Measurements from ENCODE around the gene MARCHF5.

MARCHF5 gene

GRCh38 chr10:92304061-92304460 lies 13.1 kb downstream of the MARCHF5 start:
- TF ChIP-seq, protein P1, sequence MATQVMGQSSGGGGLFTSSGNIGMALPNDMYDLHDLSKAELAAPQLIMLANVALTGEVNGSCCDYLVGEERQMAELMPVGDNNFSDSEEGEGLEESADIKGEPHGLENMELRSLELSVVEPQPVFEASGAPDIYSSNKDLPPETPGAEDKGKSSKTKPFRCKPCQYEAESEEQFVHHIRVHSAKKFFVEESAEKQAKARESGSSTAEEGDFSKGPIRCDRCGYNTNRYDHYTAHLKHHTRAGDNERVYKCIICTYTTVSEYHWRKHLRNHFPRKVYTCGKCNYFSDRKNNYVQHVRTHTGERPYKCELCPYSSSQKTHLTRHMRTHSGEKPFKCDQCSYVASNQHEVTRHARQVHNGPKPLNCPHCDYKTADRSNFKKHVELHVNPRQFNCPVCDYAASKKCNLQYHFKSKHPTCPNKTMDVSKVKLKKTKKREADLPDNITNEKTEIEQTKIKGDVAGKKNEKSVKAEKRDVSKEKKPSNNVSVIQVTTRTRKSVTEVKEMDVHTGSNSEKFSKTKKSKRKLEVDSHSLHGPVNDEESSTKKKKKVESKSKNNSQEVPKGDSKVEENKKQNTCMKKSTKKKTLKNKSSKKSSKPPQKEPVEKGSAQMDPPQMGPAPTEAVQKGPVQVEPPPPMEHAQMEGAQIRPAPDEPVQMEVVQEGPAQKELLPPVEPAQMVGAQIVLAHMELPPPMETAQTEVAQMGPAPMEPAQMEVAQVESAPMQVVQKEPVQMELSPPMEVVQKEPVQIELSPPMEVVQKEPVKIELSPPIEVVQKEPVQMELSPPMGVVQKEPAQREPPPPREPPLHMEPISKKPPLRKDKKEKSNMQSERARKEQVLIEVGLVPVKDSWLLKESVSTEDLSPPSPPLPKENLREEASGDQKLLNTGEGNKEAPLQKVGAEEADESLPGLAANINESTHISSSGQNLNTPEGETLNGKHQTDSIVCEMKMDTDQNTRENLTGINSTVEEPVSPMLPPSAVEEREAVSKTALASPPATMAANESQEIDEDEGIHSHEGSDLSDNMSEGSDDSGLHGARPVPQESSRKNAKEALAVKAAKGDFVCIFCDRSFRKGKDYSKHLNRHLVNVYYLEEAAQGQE (IDR thresholded peaks at IDR 0.05; ENCODE audit: insufficient read depth in 1 of 2, low read depth in 2 of 2, low read length in 2 of 2) = no peak
- no peak for TF ChIP-seq TAF1 (IDR thresholded peaks at IDR 0.05; ENCODE audit: borderline replicate concordance, insufficient read depth, low read length)

DNA sequence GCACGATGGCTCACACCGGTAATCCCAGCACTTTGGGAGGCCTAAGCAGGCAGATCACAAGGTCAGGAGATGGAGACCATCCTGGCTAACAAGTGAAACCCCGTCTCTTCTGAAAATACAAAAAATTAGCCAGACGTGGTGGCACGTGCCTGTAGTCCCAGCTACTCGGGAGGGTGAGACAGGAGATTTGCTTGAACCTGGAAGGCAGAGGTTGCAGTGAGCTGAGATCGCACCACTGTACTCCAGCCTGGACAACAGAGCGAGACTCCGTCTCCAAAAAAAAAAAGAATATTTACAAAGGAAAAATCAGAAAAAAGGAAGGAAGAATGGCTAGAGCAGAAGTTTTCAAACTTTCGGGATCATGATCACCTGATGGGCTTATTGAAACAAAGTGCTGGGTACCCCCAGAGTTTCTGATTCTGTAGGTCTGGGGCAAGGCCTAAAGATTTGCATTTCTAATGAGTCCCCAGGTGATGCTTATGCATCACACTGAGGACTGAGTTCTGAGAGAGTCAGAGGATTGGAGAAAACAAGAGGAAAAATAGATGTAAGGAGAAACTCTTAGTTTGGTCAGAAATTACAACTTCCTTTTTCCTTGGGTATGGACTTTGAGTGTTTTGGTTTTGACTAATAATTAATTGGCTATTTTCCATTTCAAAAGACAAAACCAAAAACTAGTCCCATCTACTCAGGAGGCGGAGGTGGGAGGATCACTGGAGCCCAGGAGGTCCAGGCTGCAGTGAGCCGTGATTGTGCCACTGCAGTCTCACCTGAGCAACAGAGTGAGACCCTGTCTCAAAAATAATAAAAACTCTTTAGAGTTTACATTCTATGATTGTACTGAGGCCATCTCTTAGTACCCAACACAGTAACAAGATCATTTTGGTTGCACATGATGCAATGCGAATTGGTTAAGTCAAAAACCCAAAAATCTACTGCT lies 14.4 kb downstream of the MARCHF5 start:
- TF ChIP-seq FOXP2 (optimal IDR thresholded peaks at IDR 0.05; ENCODE audit: borderline replicate concordance, extremely low read depth, extremely low read length, insufficient read depth) (no peak), POLR2AphosphoS5 (IDR thresholded peaks at IDR 0.05; ENCODE audit: low read depth, low read length) (no peak), TAF1 (IDR thresholded peaks at IDR 0.05; ENCODE audit: borderline replicate concordance, insufficient read depth, low read length) (no peak), SIN3A (IDR thresholded peaks at IDR 0.05; ENCODE audit: borderline replicate concordance, insufficient read depth, low read length) (no peak)
- TF ChIP-seq, protein P1 (IDR thresholded peaks at IDR 0.05; ENCODE audit: insufficient read depth in 1 of 2, low read depth in 2 of 2, low read length in 2 of 2) = no peak

DNA sequence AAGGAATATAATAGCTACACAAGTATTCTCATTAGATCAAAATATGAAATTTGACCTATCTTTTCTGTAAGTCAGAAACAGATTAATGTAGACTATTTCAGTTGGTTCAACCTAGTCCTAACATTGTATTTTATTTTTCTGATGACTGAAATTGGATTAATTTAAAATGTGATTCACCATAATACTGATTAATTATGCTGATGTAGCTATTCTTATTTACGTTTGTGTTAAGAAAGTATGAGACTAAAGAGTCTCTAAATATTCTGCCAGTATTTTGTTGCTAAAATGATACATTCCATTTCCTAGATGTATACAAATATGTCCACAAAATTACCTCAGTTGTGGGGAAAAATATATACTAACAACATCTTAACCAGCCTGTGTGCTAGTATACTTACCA lies 18.3 kb downstream of the MARCHF5 start:
- no peak for TF ChIP-seq FOXP2 (optimal IDR thresholded peaks at IDR 0.05; ENCODE audit: borderline replicate concordance, extremely low read depth, extremely low read length, insufficient read depth)
- no peak for TF ChIP-seq TAF1 (IDR thresholded peaks at IDR 0.05; ENCODE audit: borderline replicate concordance, insufficient read depth, low read length)
- TF ChIP-seq, protein P1 (IDR thresholded peaks at IDR 0.05; ENCODE audit: insufficient read depth in 1 of 2, low read depth in 2 of 2, low read length in 2 of 2) = no peak
- TF ChIP-seq SIN3A (IDR thresholded peaks at IDR 0.05; ENCODE audit: borderline replicate concordance, insufficient read depth, low read length) = no peak
- no peak for TF ChIP-seq POLR2AphosphoS5 (IDR thresholded peaks at IDR 0.05; ENCODE audit: low read depth, low read length)

DNA sequence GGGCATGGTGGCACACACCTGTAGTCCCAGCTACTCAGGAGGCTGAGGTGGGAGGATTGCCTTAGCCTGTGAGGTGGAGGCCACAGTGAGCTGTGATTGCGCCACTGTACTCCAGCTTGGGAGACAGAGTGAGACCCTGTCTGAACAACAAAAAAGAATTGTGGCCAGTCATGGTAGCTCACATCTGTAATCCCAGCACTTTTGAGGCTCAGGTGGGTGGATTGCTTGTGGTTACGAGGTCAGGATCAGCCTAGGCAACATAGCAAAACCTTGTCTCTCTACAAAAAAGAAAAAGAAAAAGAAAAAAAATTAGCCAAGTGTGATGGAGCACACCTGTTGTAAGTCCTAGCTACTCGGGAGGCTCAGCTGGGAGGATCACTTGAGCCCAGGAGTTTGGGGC lies 22.8 kb downstream of the MARCHF5 start:
- TF ChIP-seq FOXP2 (optimal IDR thresholded peaks at IDR 0.05; ENCODE audit: borderline replicate concordance, extremely low read depth, extremely low read length, insufficient read depth) (no peak), SIN3A (IDR thresholded peaks at IDR 0.05; ENCODE audit: borderline replicate concordance, insufficient read depth, low read length) (no peak), POLR2AphosphoS5 (IDR thresholded peaks at IDR 0.05; ENCODE audit: low read depth, low read length) (no peak), TAF1 (IDR thresholded peaks at IDR 0.05; ENCODE audit: borderline replicate concordance, insufficient read depth, low read length) (no peak)
- TF ChIP-seq, protein P1 (IDR thresholded peaks at IDR 0.05; ENCODE audit: insufficient read depth in 1 of 2, low read depth in 2 of 2, low read length in 2 of 2) = no peak
